ENCODE results near the gene AGBL1. TPM values are rescaled to one million over a fixed set of nuclear protein-coding genes. Genes with fewer than 3 reads are reported as not detected.

Gene AGBL1
- total RNA-seq, 1 donor from 2014 or later = 4.8 TPM

- DNase-seq (ENCODE audit: low spot score) = peak; percentile 40
Observed at GRCh38 chr15:86588413-86588812, 508.7 kb downstream of the AGBL1 start.

DNA sequence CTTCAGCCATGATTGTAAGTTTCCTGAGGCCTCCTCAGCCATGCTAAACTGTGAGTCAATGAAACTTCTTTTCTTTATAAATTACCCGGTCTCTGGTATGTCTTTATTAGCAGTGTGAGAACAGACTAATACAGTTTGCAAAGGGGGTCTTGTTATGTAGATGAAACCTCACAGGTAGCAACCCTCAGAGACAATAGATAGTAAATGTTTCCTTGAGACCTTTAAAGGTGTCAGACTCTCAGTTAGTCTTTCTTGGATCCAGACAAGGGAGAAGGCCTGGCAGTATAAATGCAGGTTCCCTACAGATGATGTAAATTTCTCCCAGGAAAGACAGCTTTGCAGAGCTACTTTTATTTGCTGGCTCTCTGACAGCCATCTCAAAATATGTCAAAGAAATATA, 510.8 kb downstream of the AGBL1 start:
- no peak for DNase-seq (ENCODE audit: low spot score)

- no peak for DNase-seq (ENCODE audit: low spot score)
Observed at GRCh38 chr15:86591158-86591557, 511.5 kb downstream of the AGBL1 start.

DNA sequence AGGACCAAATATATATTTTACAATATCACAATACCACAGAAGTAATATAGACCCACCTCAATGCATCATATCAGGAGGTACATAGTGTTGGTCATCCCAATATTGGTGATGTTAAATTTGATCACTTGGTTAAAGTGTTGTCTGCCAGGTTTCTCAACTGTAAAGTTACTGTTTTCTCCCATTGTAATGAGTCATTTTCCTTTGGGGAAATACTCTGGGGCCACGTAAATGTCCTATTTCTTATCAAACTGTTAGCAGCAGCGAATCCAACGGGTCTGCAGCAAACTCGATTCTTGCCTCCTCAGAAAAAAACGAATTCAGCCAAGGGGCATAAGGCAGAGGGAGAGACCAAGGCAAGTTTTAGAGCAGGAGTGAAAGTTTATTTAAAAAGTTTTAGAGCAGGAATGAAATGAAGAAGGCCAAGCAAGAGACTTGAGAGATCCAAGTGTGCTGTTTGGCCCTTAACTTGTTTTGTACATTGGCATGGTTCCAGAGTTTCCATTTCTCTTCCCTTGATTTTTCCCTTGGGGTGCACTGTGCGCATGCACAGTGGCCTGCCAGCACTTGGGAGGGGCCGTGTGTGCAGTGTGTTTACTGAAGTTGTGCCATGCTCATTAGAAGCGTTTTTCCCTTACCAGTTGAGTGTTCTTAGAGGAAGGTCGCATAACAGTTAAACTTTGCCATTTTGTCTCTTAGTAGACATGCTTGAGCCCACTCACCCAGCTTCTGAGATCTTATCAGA, 512.5 kb downstream of the AGBL1 start:
- no peak for DNase-seq (ENCODE audit: low spot score)

DNA sequence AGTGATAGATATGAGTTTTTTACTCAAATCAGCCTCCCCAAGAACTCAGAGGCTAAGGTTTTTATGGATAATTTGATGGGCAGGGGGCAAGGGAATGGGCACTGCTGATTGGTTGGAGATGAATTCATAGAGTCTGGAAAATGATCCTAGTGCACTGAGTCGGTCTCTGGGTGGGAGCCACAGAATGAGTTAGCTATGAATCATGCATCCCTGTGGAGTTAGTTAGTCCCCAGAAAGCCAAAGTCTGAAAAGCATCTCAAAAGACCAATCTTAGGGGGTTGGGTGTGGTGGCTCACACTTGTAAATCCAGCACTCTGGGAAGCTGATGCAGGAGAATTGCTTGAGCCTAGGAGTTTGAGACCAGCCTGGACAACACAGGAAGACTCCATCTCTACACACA, 516.1 kb downstream of the AGBL1 start:
- DNase-seq (ENCODE audit: low spot score) = no peak

- no peak for DNase-seq (ENCODE audit: low spot score)
Observed at GRCh38 chr15:86603466-86603865, 523.8 kb downstream of the AGBL1 start.

GRCh38 chr15:86608461-86609205, 529.0 kb downstream of the AGBL1 start:
- peak; percentile 35 for DNase-seq (ENCODE audit: low spot score)

- no peak for DNase-seq (ENCODE audit: low spot score)
Observed at GRCh38 chr15:86609275-86609674, 529.6 kb downstream of the AGBL1 start.

DNA sequence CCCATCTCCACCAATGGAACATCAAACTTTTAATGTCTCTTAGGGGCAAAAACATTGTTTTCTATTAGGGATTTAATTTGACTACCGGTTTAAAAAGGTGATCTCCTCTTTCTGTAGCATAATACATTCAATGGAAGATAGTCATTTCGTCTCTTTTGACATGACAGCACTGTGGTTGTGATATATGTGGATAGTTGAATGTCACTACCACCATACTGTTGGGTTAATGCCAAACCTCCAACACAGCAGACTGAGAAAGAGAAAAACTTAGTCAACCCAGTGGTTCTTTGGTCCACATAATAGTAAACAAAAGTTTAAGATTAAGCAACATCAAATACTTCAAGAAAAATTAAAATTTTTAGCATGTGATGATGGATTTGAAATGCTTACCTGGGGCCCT, 530.4 kb downstream of the AGBL1 start:
- no peak for DNase-seq (ENCODE audit: low spot score)

DNA sequence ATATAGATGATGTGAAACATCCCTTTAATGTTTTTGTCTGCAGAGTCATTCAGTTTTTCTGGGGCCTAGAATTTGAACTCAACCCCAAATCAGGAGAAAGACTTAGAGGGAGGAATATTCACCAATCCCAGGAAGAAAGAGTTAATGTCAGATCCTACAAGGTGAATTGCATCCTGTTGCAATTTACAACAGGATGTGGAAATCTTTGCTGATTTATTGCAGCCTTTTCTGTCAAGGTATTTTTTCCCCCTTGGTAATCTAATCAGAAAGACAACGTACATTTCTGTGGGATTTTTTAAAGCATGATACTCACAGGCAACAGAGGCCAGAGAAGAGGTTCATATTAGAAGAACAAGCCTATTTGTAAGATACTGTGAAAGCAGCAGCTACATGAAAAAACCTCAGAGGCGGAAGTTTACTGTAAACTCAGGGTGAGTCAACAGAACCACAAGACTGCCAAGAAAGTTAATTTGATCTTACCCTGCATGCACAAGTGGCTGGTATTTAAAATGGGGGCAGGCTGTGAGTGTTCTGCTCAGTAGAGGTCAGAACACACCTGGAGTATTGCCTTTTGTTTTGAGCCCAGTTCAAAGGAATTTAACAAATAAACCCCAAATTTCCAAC, 531.9 kb downstream of the AGBL1 start:
- no peak for DNase-seq (ENCODE audit: low spot score)

DNA sequence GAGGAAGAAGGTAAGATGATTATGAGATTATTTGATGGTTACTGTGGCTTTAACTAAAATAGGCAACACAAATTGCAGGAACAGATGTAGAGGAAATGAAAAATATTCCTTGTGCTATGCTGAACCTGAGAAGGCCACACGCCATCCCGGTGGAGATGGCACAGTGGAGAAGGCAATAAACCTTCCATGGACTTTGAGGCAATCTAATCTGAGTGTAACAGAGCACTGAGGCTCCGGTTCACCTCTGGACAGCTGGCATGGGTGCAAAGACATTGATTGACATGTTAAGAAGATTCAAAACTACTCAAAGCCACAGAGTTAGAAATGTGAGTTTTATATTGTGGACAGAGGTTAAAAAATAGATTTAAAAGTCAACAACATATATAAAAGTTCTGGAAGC, 535.7 kb downstream of the AGBL1 start:
- DNase-seq (ENCODE audit: low spot score) = no peak

GRCh38 chr15:86615816-86616215, 536.1 kb downstream of the AGBL1 start:
- DNase-seq (ENCODE audit: low spot score) = no peak

GRCh38 chr15:86616771-86617170, 537.1 kb downstream of the AGBL1 start:
- DNase-seq (ENCODE audit: low spot score) = no peak

- DNase-seq (ENCODE audit: low spot score) = no peak
Observed at GRCh38 chr15:86620157-86620556, 540.5 kb downstream of the AGBL1 start.

GRCh38 chr15:86620641-86621349, 541.1 kb downstream of the AGBL1 start:
- peak; percentile 50 for DNase-seq (ENCODE audit: low spot score)

DNA sequence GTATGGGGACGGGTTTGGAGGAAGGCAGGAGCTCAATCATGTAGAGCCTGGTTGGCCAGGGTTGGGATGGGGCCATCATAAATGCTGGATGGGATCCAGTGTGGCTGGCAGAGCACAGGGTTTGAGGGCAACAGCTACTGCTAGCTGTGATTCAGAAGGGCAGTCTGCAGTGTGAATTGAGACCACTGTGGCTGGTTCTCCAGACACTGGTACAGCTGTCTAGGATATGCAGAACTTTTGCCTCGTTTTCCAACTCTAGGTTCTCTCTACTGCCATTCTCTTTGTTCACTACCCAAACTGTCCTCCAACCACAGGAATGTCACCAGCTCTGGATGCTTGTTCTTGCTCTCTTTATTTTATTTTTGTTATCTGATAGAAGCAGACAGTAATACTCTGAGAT, 543.6 kb downstream of the AGBL1 start:
- DNase-seq (ENCODE audit: low spot score) = no peak

DNA sequence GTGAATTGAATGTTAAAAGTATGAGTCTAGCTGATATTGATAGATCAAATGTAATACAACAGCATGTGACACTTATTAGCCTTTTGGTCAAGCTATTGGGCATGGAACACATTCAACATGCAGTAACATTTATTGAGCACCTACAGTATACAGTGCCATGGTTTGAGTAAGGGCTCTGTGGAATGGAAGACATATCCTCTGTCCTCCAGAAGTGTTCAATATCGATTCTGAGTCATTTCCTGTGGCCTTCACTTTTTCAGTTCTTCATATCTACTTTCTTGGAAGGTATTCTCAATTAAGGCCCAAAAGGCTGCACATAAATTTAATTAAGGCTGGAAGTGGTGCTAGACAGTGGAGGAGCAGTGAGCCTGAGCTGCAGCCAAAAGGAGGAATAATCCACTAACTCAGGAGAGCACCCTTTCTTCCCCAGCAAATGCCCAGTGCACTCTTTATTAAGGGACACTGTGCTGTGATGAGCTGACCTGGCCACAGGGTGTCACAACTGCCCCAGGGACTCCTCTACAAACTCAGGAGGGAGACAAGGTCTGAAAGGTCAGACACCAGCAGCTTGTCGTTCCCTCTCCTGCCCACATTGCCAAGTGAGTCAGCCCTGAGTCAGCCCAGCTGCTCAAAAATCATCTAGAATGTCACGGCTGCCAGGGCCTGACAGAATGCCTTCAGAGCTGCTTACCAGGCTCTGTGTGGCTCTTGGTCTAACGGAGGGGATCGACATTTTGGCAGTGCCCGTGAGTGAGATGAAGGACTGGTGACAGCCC, 544.8 kb downstream of the AGBL1 start:
- DNase-seq (ENCODE audit: low spot score) = peak; percentile 82

DNA sequence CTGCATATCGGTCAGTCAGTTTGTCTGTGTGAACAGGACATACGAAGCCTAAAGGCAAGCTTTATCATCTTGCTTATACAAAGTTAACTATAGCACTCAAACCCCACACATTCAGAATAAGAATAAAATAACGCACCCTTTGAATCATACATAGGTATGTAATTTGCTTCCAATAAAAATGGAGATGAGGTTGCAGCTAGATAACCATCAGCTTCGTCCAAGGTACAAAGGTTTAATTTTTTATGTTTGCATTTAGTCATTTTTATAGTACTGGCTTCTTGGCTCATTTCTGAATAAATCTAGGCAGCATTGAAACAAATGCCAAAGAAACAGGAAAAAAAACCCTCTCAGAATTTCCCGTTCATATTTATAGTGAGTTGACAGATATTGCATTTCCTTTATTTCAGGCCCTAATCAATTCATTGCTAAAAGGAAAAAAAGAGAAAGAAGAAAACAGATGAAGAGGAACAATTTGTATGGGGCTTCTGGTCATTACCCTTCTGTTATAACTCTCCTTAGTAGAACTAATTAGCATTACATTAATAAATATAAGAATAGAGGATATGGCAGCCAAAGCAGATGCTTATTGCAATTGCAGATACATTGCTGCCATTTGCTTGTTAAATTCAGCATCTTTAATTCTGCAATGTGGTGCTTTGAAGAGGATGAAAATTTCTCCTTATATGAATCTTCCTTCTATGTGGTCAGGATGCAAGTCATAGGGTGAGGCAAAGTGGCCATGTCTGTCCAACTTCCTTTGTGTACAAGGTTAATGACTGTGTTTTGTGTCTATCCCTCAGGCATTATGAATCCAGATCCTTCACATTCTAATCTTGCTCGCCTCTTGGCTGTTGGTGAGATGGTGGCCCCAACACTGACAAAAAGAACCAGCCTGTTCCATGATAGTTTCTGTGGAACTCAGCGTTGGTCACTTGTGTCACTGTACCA, 550.0 kb downstream of the AGBL1 start:
- DNase-seq (ENCODE audit: low spot score) = no peak

- DNase-seq (ENCODE audit: low spot score) = no peak
Observed at GRCh38 chr15:86630946-86631345, 551.3 kb downstream of the AGBL1 start.

DNA sequence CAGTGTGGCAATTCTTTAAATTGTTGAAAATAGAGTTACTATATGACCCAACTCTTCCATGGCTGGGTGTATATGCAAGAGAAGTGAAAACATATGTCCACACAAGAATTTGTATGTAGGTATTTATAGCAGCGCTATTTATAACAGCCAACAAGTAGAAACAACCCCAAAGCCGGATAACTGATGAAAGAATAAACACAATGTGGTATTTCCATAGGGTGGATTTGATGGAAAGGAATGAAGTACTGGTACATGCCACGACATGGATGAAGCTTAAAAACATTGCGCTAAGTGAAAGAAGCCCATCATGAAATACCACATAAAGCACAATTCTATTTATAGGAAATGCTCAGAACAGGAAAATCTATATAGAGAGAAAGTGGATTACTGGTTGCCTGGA, 554.5 kb downstream of the AGBL1 start:
- DNase-seq (ENCODE audit: low spot score) = no peak

Data from umbilical cord (tissue), 2 donors.